RWPE1 (cell line): ENCODE data around the gene GRAP2.
"Not testable (repeated sequence)": the region's sequence is repeated elsewhere in the genome, so short reads cannot be mapped to it uniquely, and the experiment has no call there.

Experiments used
- CTCF ChIA-PET: fragments of 350-600 bp; sonication (Branson Sonifier 250); formaldehyde crosslinking; extraction: SDS; loops from one replicate; lab custom pipeline; 2021; lab: Yijun Ruan, JAX
- POLR2A ChIA-PET: fragments of 400-600 bp; formaldehyde crosslinking; extraction: SDS; loops from one replicate; lab custom pipeline; 2020; ENCODE audit warnings: antibody characterized with exemption; ENCODE audit not compliant: low non-redundant PET; lab: Yijun Ruan, JAX
- DNase-seq: peaks from one replicate; pipeline ENCODE4 v3.0.0; 2012; ENCODE audit warnings: low spot score
- H3K27ac ChIP-seq: fragments of 450-650 bp; 2 replicates; pipeline ENCODE4 v1.5.1; 2017
- CTCF ChIP-seq: fragments of 450-650 bp; conservative IDR thresholded peaks from 2 replicates; pipeline ENCODE4 v1.5.1; 2017; ENCODE audit warnings: low read depth, mild to moderate bottlenecking

GRAP2 gene

DNA sequence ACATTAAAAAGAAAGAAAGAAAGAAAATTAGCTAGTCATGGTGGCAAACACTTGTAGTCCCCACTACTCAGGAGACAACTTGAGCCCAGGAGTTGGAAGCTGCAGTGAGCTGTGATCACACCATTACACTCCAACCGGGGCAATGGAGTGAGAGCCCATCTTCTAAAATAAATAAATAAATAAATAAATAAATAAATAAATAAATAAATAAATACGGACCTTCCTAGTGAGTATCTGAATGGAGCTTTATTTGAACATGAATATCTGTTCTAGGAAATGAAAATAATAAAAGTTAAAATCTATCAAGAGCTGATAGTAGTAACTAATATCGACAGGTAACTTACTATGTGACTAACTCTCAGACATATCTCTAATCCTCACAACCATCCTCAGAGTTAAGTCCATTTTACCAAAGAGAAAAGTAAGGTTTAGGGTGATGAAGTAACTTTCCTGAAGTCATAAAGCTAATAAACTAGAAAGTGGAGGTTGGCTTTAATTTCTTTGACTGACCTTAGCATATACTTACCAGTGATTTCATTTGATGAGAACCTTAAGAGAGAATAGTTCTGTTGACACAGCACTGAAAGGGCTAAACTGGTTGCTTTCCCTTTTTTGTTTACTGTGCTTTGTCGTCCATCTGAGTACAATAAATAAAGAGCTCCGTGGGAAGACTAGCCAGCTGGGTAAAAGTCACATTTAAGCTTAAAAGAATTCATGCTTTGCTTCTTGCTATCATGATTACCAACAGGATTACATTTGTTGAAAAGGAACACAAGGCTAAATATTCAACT lies 29.7 kb upstream of the GRAP2 start:
- no peak for DNase-seq
- no peak overlapping the region for H3K27ac ChIP-seq
- TF ChIP-seq CTCF = no peak
- ChIA-PET CTCF (no interaction called here), POLR2A (no interaction called here)

DNA sequence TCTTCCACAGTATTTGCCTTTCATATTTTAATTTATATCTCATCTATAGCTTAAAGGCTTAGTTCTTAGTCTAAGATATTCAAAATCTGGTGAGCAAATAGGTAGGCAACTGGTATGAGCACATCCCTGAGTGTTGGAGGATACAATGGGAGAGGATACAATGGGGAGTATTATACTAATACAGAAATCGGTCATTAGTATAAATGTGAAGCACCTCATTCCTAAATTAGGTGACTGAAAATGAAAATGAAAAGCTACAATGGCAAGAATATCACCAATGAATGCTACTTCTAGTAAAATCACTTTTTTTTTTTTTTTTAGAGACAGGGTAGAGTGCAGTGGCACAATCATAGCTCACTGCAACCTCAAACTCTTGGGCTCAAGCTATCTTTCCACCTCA lies 28.3 kb upstream of the GRAP2 start:
- no peak overlapping the region for H3K27ac ChIP-seq
- CTCF ChIA-PET = interaction anchor here (0.7 kb wide), 1 partner anchor 87 kb away, joined by 4 read pairs; no protein-coding TSS in a partner anchor
- POLR2A ChIA-PET = no interaction called here
- DNase-seq = no peak
- no peak for TF ChIP-seq CTCF

DNA sequence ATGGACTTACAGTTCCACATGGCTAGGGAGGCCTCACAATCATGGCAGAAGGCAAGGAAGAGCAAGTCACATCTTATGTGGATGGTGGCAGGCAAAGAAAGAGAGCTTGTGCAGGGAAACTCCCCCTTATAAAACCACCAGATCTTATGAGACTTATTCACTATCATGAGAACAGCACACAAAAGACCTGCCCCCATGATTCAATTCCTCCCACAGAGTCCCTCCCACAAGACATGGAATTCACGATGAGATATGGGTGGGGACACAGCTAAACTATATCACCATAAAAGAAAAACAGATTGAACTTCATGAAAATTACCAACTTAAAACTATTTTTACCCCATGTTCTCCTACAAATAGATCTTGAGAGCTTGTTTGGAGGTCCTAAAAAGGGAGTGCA lies 26.9 kb upstream of the GRAP2 start:
- no peak for TF ChIP-seq CTCF
- CTCF ChIA-PET = no interaction called here
- POLR2A ChIA-PET = no interaction called here
- DNase-seq = no peak
- no peak overlapping the region for H3K27ac ChIP-seq

DNA sequence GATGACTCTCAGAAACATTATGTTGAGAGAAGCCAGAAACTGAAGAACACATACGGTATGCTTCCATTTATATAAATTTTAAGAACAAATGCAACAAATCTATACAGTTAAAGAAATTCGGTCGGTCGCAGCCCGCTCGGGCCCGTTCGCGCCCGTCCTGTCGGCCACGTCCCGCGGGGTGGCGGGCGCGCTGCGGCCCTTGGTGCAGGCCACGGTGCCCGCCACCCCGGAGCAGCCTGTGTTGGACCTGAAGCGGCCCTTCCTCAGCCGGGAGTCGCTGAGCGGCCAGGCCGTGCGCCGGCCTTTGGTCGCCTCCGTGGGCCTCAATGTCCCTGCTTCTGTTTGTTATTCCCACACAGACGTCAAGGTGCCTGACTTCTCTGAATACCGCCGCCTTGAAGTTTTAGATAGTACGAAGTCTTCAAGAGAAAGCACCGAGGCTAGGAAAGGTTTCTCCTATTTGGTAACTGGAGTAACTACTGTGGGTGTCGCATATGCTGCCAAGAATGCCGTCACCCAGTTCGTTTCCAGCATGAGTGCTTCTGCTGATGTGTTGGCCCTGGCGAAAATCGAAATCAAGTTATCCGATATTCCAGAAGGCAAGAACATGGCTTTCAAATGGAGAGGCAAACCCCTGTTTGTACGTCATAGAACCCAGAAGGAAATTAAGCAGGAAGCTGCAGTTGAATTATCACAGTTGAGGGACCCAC lies 25.6 kb upstream of the GRAP2 start:
- CTCF ChIA-PET, H3K27ac ChIP-seq, DNase-seq, POLR2A ChIA-PET: not testable (repeated sequence)

GRCh38 chr22:39877079-39877845 lies 23.6 kb upstream of the GRAP2 start:
- POLR2A ChIA-PET = no interaction called here

GRCh38 chr22:39880722-39881121 lies 20.2 kb upstream of the GRAP2 start:
- ChIA-PET CTCF (no interaction called here), POLR2A (no interaction called here)
- no peak for DNase-seq
- H3K27ac ChIP-seq = no peak overlapping the region
- TF ChIP-seq CTCF = no peak

More at GRCh38 chr22:39877079-39877845, 23.6 kb upstream of the GRAP2 start:
- CTCF ChIA-PET = interaction anchor here (0.8 kb wide), 1 partner anchor 208 kb away, joined by 5 read pairs; no protein-coding TSS in a partner anchor
- DNase-seq = no peak
- H3K27ac ChIP-seq = no peak overlapping the region
- no peak for TF ChIP-seq CTCF
